Gastrocnemius medialis (tissue), 4 donors: ENCODE results near the gene NXNL2. TPM values are rescaled to one million over a fixed set of nuclear protein-coding genes. Genes with fewer than 3 reads are reported as not detected.

ENCODE experiments used
- ATAC-seq, 2 donors: fragments of 150-250 bp; one replicate each; pipeline ENCODE4 v1.9.1; 2016
- DNase-seq, 2 donors: peaks; one replicate each; pipeline ENCODE4 v3.0.0-alpha.2; 2019
- H3K27ac ChIP-seq, 4 donors: fragments of 200-600 bp; sonication (generic); 1 replicate in 1 of 4; 2 replicates in 3 of 4; pipeline ENCODE4 v1.5.1; 2016 to 2018; ENCODE audit warnings: mild to moderate bottlenecking in 2 of 4, moderate library complexity in 1 of 4
- H3K27me3 ChIP-seq, 3 donors: fragments of 200-600 bp; sonication (generic) in 2 of 3; 1 replicate in 1 of 3; 2 replicates in 2 of 3; pipeline versions ENCODE4 v1.5.1 to v1.6.0; 2016 to 2019; ENCODE audit warnings: mild to moderate bottlenecking in 1 of 3, moderate library complexity in 1 of 3
- H3K36me3 ChIP-seq, 2 donors: fragments of 200-600 bp; sonication (generic) in 1 of 2; one replicate each; pipeline ENCODE4 v1.5.1; 2017 to 2018
- H3K4me1 ChIP-seq, 2 donors: fragments of 200-600 bp; sonication (generic) in 1 of 2; one replicate each; pipeline ENCODE4 v1.5.1; 2016 to 2017; ENCODE audit warnings: mild to moderate bottlenecking in 2 of 2
- H3K4me3 ChIP-seq, 4 donors: fragments of 200-600 bp; sonication (generic) in 3 of 4; 1 replicate in 1 of 4; 2 replicates in 3 of 4; pipeline ENCODE4 v1.5.1; 2016 to 2019; ENCODE audit warnings: mild to moderate bottlenecking in 2 of 4
- H3K9me3 ChIP-seq, 3 donors: fragments of 200-600 bp; sonication (generic) in 2 of 3; 1 replicate in 1 of 3; 2 replicates in 2 of 3; pipeline ENCODE4 v1.5.1; 2016 to 2019
- POLR2A ChIP-seq, 2 donors: fragments of 450-650 bp; IDR thresholded peaks; one replicate each; pipeline ENCODE4 v1.6.1; 2017; ENCODE audit warnings: antibody characterized with exemption in 2 of 2, mild to moderate bottlenecking in 2 of 2, moderate library complexity in 2 of 2
- in situ Hi-C, 4 donors: fragments of 200-750 bp; cut with MboI; loops; one replicate each; pipeline versions ENCODE4 v1.15.0 to v1.8.0; 2017; ENCODE audit warnings: low sequenced_read_pairs in 4 of 4
- intact Hi-C: fragments of 100-400 bp; cut with DNase I; formaldehyde crosslinking; loops from one replicate; pipeline ENCODE4 v1.15.1; 2023; ENCODE audit warnings: low total_unique reads
- total RNA-seq, 4 donors: library from RNA; depleted of rRNA; stranded (reverse); fragments of >200 nt; gene quantifications; one replicate each; pipeline versions ENCODE4 v1.1.0 to v1.2.3, GENCODE V29; 2016
- TF ChIP-seq, protein P1 (sequence below), 5 experiments: fragments of 450-650 bp in 3 of 5; fragments of 200-600 bp in 2 of 5; sonication (generic) in 2 of 5; IDR thresholded peaks in 4 of 5; conservative IDR thresholded peaks in 1 of 5; 1 replicate in 4 of 5; 2 replicates in 1 of 5; pipeline ENCODE4 v1.5.1; 2016 to 2019; ENCODE audit warnings: antibody characterized with exemption in 5 of 5, mild to moderate bottlenecking in 3 of 5, moderate library complexity in 3 of 5

The NXNL2 gene
- total RNA-seq, 4 donors from 2014 or later = not detected

- intact Hi-C loops (no loop called here), in situ Hi-C loops (loop anchor here in 1 of 4 donors (25.0 kb wide), 1 partner anchor 734 kb away; no protein-coding TSS in a partner anchor)
- H3K36me3 ChIP-seq = no peaks in the 10 kb centered on the region
- no peak for TF ChIP-seq POLR2A (IDR thresholded peaks at IDR 0.05)
- TF ChIP-seq, protein P1, sequence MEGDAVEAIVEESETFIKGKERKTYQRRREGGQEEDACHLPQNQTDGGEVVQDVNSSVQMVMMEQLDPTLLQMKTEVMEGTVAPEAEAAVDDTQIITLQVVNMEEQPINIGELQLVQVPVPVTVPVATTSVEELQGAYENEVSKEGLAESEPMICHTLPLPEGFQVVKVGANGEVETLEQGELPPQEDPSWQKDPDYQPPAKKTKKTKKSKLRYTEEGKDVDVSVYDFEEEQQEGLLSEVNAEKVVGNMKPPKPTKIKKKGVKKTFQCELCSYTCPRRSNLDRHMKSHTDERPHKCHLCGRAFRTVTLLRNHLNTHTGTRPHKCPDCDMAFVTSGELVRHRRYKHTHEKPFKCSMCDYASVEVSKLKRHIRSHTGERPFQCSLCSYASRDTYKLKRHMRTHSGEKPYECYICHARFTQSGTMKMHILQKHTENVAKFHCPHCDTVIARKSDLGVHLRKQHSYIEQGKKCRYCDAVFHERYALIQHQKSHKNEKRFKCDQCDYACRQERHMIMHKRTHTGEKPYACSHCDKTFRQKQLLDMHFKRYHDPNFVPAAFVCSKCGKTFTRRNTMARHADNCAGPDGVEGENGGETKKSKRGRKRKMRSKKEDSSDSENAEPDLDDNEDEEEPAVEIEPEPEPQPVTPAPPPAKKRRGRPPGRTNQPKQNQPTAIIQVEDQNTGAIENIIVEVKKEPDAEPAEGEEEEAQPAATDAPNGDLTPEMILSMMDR (IDR thresholded peaks at IDR 0.05 in 4 of 5, conservative IDR thresholded peaks at IDR 0.05 in 1 of 5) = no peak
- no peaks in the 10 kb centered on the region for H3K9me3 ChIP-seq
- no peak overlapping the region for H3K4me3 ChIP-seq
- DNase-seq (no peak), ATAC-seq (no peak)
- H3K4me1 ChIP-seq = no peaks in the 10 kb centered on the region
- H3K27me3 ChIP-seq = no peaks in the 10 kb centered on the region
- H3K27ac ChIP-seq = no peak overlapping the region
Measured at GRCh38 chr9:88553350-88553749, 18.4 kb downstream of the NXNL2 start.

- no peaks in the 10 kb centered on the region for H3K9me3 ChIP-seq
- no peak overlapping the region for H3K27ac ChIP-seq
- ATAC-seq = no peak
- H3K27me3 ChIP-seq = no peaks in the 10 kb centered on the region
- H3K4me3 ChIP-seq = no peak overlapping the region
- intact Hi-C loops (no loop called here), in situ Hi-C loops (loop anchor here in 1 of 4 donors (25.0 kb wide), 1 partner anchor 732 kb away; no protein-coding TSS in a partner anchor)
- H3K4me1 ChIP-seq = no peaks in the 10 kb centered on the region
- TF ChIP-seq POLR2A (IDR thresholded peaks at IDR 0.05) = no peak
- TF ChIP-seq, protein P1 (IDR thresholded peaks at IDR 0.05 in 4 of 5, conservative IDR thresholded peaks at IDR 0.05 in 1 of 5) = no peak
- H3K36me3 ChIP-seq = no peaks in the 10 kb centered on the region
- no peak for DNase-seq
Measured at GRCh38 chr9:88555268-88555980, 20.4 kb downstream of the NXNL2 start.

DNA sequence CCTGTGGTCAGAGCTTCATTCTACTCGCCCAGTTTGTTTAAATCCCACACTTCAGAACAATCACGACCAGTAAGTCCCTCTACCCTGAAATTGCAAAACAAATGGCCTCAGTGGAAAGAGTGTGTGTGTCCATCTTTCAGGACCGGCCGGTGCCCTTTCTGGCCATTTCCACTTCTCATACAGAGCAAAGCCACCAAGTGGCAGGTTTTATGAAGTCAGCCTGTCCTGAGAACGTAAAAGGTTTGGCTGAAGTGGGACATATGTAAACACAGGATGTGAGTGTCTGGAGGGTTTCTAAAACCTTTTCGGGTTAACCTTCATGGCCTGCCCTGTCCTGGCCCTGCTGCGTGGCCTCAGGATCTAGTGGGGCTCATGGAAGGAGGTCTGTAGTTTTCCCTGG, 24.7 kb downstream of the NXNL2 start:
- in situ Hi-C loops (loop anchor here in 1 of 4 donors (25.0 kb wide), 1 partner anchor 728 kb away; no protein-coding TSS in a partner anchor), intact Hi-C loops (no loop called here)
- H3K27me3 ChIP-seq = no peaks in the 10 kb centered on the region
- no peak overlapping the region for H3K27ac ChIP-seq
- no peak for TF ChIP-seq POLR2A (IDR thresholded peaks at IDR 0.05)
- TF ChIP-seq, protein P1 (IDR thresholded peaks at IDR 0.05 in 4 of 5, conservative IDR thresholded peaks at IDR 0.05 in 1 of 5) = no peak
- H3K4me3 ChIP-seq = no peak overlapping the region
- H3K36me3 ChIP-seq = no peaks in the 10 kb centered on the region
- H3K4me1 ChIP-seq = no peaks in the 10 kb centered on the region
- DNase-seq = no peak
- no peaks in the 10 kb centered on the region for H3K9me3 ChIP-seq
- ATAC-seq = no peak

DNA sequence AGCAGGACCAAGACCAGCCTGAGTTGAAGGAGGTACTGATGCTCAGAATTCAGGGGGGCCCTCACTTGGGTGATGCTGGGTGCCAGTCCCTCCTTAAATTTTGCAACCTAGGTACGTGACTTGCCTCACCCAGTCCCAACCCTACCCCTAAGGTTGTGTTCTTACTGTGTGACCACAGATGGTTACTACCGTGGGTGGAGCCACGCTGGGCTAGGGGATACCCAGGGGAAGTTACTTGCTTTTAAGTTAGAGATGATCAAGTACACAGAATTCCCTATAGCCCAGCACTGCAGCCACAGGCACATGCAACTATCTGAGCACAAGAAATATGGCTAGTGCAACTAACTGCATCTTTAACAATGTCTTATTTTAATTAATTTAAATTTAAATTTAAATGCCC, 32.9 kb downstream of the NXNL2 start:
- H3K36me3 ChIP-seq = no peaks in the 10 kb centered on the region
- H3K9me3 ChIP-seq = no peaks in the 10 kb centered on the region
- TF ChIP-seq, protein P1 (IDR thresholded peaks at IDR 0.05 in 4 of 5, conservative IDR thresholded peaks at IDR 0.05 in 1 of 5) = no peak
- TF ChIP-seq POLR2A (IDR thresholded peaks at IDR 0.05) = no peak
- in situ Hi-C loops (loop anchor here in 1 of 4 donors (25.0 kb wide), 1 partner anchor 719 kb away; no protein-coding TSS in a partner anchor), intact Hi-C loops (no loop called here)
- DNase-seq (no peak), ATAC-seq (no peak)
- H3K27ac ChIP-seq = no peak overlapping the region
- H3K27me3 ChIP-seq = no peaks in the 10 kb centered on the region
- H3K4me3 ChIP-seq = no peak overlapping the region
- H3K4me1 ChIP-seq = no peaks in the 10 kb centered on the region
